HUES64 (cell line): Measurements from ENCODE around the gene FZR1.

Experiments
- H3K27ac ChIP-seq: 2 replicates; pipeline ENCODE4 v1.7.0; 2013; ENCODE audit warnings: low read depth, low read length, inconsistent platforms
- H3K27me3 ChIP-seq: 2 replicates; pipeline ENCODE4 v1.6.1; 2013; ENCODE audit warnings: mild to moderate bottlenecking, low read length; ENCODE audit not compliant: insufficient read depth
- H3K36me3 ChIP-seq: 2 replicates; pipeline ENCODE4 v1.6.1; 2013; ENCODE audit warnings: mild to moderate bottlenecking, low read length; ENCODE audit not compliant: insufficient read depth
- H3K4me1 ChIP-seq: 2 replicates; pipeline ENCODE4 v1.6.1; 2013; ENCODE audit warnings: mild to moderate bottlenecking, low read length, moderate library complexity; ENCODE audit not compliant: insufficient read depth
- H3K4me3 ChIP-seq: 2 replicates; pipeline ENCODE4 v1.5.1; 2013; ENCODE audit warnings: mild to moderate bottlenecking, low read length, moderate library complexity
- H3K9ac ChIP-seq: 2 replicates; pipeline ENCODE4 v1.6.1; 2013; ENCODE audit warnings: mild to moderate bottlenecking, low read depth, low read length
- H3K9me3 ChIP-seq: 2 replicates; pipeline ENCODE4 v1.6.1; 2013; ENCODE audit warnings: low read depth, low read length; ENCODE audit not compliant: insufficient read depth
- WGBS: fragments of 150-250, 120-280 bp; methylation state at CpG from one replicate; pipeline ENCODE4 v1.1.7; 2013; ENCODE audit warnings: missing lambda C conversion rate; 5-methylcytosine and 5-hydroxymethylcytosine counted together

FZR1 gene

GRCh38 chr19:3483226-3483628, 22.9 kb upstream of the FZR1 start, which contains the start of gene SMIM44:
Gene SMIM44 (minus strand): TSS chr19:3483441. CDS start chr19:3483403, 38 bp downstream.
- Histone ChIP-seq H3K27me3 (peaks cover 2% of the 10 kb centered on the region; the same call in 1 of the 2 replicates), H3K4me3 (no peak within 1 kb of the TSS), H3K9ac (no peak within 1 kb of the TSS), H3K27ac (no peak within 1 kb of the TSS), H3K9me3 (no peaks in the 10 kb centered on the region), H3K4me1 (no peaks in the 10 kb centered on the region), H3K36me3 (no peaks in the 10 kb centered on the region)
- WGBS, result 93% methylated on average over 33 of the region's 33 CpGs

GRCh38 chr19:3491396-3492119, 14.6 kb upstream of the FZR1 start:
- H3K9ac ChIP-seq, result no peak overlapping the region
- H3K27me3 ChIP-seq, result no peaks in the 10 kb centered on the region
- no peak overlapping the region for H3K27ac ChIP-seq
- no peaks in the 10 kb centered on the region for H3K4me1 ChIP-seq
- H3K9me3 ChIP-seq, result no peaks in the 10 kb centered on the region
- 96% methylated on average over 55 of the region's 55 CpGs for WGBS
- peaks cover 45% of the 10 kb centered on the region for H3K36me3 ChIP-seq
- no peak overlapping the region for H3K4me3 ChIP-seq

- H3K27ac ChIP-seq, result no peak overlapping the region
- no peaks in the 10 kb centered on the region for H3K27me3 ChIP-seq
- WGBS, result 93% methylated on average over 45 of the region's 45 CpGs
- peaks cover 52% of the 10 kb centered on the region for H3K36me3 ChIP-seq
- H3K4me1 ChIP-seq, result no peaks in the 10 kb centered on the region
- no peaks in the 10 kb centered on the region for H3K9me3 ChIP-seq
- no peak overlapping the region for H3K9ac ChIP-seq
- H3K4me3 ChIP-seq, result no peak overlapping the region
Observed at GRCh38 chr19:3492131-3492839, 13.8 kb upstream of the FZR1 start.

- Histone ChIP-seq H3K27ac (no peak overlapping the region), H3K9ac (no peak overlapping the region)
- WGBS, result 97% methylated on average over 14 of the region's 16 CpGs
Observed at GRCh38 chr19:3492919-3493318, 13.2 kb upstream of the FZR1 start.

GRCh38 chr19:3493651-3494050, 12.5 kb upstream of the FZR1 start:
- Histone ChIP-seq H3K4me1 (no peaks in the 10 kb centered on the region), H3K27me3 (no peaks in the 10 kb centered on the region), H3K27ac (no peak overlapping the region), H3K9ac (no peak overlapping the region), H3K4me3 (no peak overlapping the region), H3K9me3 (no peaks in the 10 kb centered on the region), H3K36me3 (peaks cover 54% of the 10 kb centered on the region)
- 95% methylated on average over 14 of the region's 14 CpGs for WGBS

More at GRCh38 chr19:3492919-3493318, 13.2 kb upstream of the FZR1 start:
- Histone ChIP-seq H3K4me3 (no peak overlapping the region), H3K27me3 (no peaks in the 10 kb centered on the region), H3K4me1 (no peaks in the 10 kb centered on the region), H3K9me3 (no peaks in the 10 kb centered on the region), H3K36me3 (peaks cover 54% of the 10 kb centered on the region)

GRCh38 chr19:3494051-3494450, 12.1 kb upstream of the FZR1 start:
- H3K27ac ChIP-seq, result no peak overlapping the region

GRCh38 chr19:3494559-3494958, 11.6 kb upstream of the FZR1 start:
- WGBS, result 95% methylated on average over 18 of the region's 18 CpGs
- Histone ChIP-seq H3K9me3 (no peaks in the 10 kb centered on the region), H3K36me3 (peaks cover 54% of the 10 kb centered on the region), H3K9ac (no peak overlapping the region), H3K4me1 (no peaks in the 10 kb centered on the region), H3K27me3 (no peaks in the 10 kb centered on the region), H3K27ac (no peak overlapping the region), H3K4me3 (no peak overlapping the region)

More at GRCh38 chr19:3494051-3494450, 12.1 kb upstream of the FZR1 start:
- 86% methylated on average over 15 of the region's 15 CpGs for WGBS
- no peaks in the 10 kb centered on the region for H3K4me1 ChIP-seq
- H3K4me3 ChIP-seq, result no peak overlapping the region
- H3K27me3 ChIP-seq, result no peaks in the 10 kb centered on the region
- H3K9ac ChIP-seq, result no peak overlapping the region
- no peaks in the 10 kb centered on the region for H3K9me3 ChIP-seq
- H3K36me3 ChIP-seq, result peaks cover 54% of the 10 kb centered on the region

GRCh38 chr19:3496392-3497273, 9.5 kb upstream of the FZR1 start:
- WGBS, result 96% methylated on average over 32 of the region's 32 CpGs
- H3K4me3 ChIP-seq, result no peak overlapping the region
- H3K9me3 ChIP-seq, result no peaks in the 10 kb centered on the region
- H3K27me3 ChIP-seq, result no peaks in the 10 kb centered on the region
- no peak overlapping the region for H3K27ac ChIP-seq
- peaks cover 48% of the 10 kb centered on the region for H3K36me3 ChIP-seq
- H3K9ac ChIP-seq, result no peak overlapping the region
- no peaks in the 10 kb centered on the region; the same call in 1 of the 2 replicates for H3K4me1 ChIP-seq

- H3K27me3 ChIP-seq, result no peaks in the 10 kb centered on the region
- H3K27ac ChIP-seq, result no peak overlapping the region
- peaks cover 37% of the 10 kb centered on the region for H3K36me3 ChIP-seq
- no peak overlapping the region for H3K4me3 ChIP-seq
- no peaks in the 10 kb centered on the region; the same call in 1 of the 2 replicates for H3K4me1 ChIP-seq
- 96% methylated on average over 5 of the region's 5 CpGs for WGBS
- H3K9me3 ChIP-seq, result no peaks in the 10 kb centered on the region
- no peak overlapping the region for H3K9ac ChIP-seq
Observed at GRCh38 chr19:3497757-3498520, 8.2 kb upstream of the FZR1 start.

- Histone ChIP-seq H3K36me3 (peaks cover 24% of the 10 kb centered on the region), H3K4me3 (peak overlapping the region; percentile 96), H3K27ac (peak overlapping the region; percentile 97), H3K4me1 (no peaks in the 10 kb centered on the region; the same call in 1 of the 2 replicates), H3K9me3 (no peaks in the 10 kb centered on the region), H3K27me3 (no peaks in the 10 kb centered on the region), H3K9ac (peak overlapping the region; percentile 98)
- WGBS, result 27% methylated on average over 18 of the region's 18 CpGs
Observed at GRCh38 chr19:3499738-3500428, 6.2 kb upstream of the FZR1 start.
